SK-N-SH (cell line): Measurements from ENCODE around the gene DVL3. TPM values are rescaled to one million over a fixed set of nuclear protein-coding genes. Genes with fewer than 3 reads are reported as not detected.

Source experiments
- CTCF ChIA-PET: fragments of 300-600, 350-600 bp; formaldehyde crosslinking; extraction: SDS; loops from one replicate; lab custom pipeline; 2021; lab: Yijun Ruan, JAX
- POLR2A ChIA-PET: fragments of 350-600 bp; sonication (Branson Sonifier 250); formaldehyde crosslinking; extraction: SDS; loops from one replicate; lab custom pipeline; 2020; ENCODE audit warnings: antibody characterized with exemption, inconsistent platforms; lab: Yijun Ruan, JAX
- DNase-seq: peaks from one replicate; pipeline ENCODE4 v3.0.0; 2012
- H2AFZ ChIP-seq: fragments of 200-600 bp; sonication (generic); 2 replicates; pipeline ENCODE4 v1.8.1; 2016; ENCODE audit warnings: antibody characterized with exemption, mild to moderate bottlenecking, low read depth
- H3F3A ChIP-seq: fragments of 200-600 bp; sonication (generic); replicated peaks from 2 replicates; pipeline ENCODE3; 2016; ENCODE audit warnings: antibody characterized with exemption, mild to moderate bottlenecking; ENCODE audit not compliant: insufficient read depth
- H3K27ac ChIP-seq, 2 experiments: fragments of 200-500 bp in 1 of 2; fragments of 200-600 bp in 1 of 2; sonication (Bioruptor generic) in 1 of 2; sonication (generic), shearing (Covaris generic) in 1 of 2; 2 replicates each; pipeline versions ENCODE4 v1.5.1 to v1.6.1; 2014 to 2016; ENCODE audit warnings: low read depth in 2 of 2, inconsistent platforms in 1 of 2, low read length in 1 of 2, mild to moderate bottlenecking in 1 of 2, mixed read lengths in 1 of 2
- H3K27me3 ChIP-seq: fragments of 200-600 bp; sonication (generic), shearing (Covaris generic); 2 replicates; pipeline ENCODE4 v1.6.1; 2016; ENCODE audit warnings: mixed run types; ENCODE audit not compliant: insufficient read depth
- H3K36me3 ChIP-seq, 2 experiments: fragments of 200-500 bp in 1 of 2; fragments of 200-600 bp in 1 of 2; sonication (Bioruptor generic) in 1 of 2; sonication (generic) in 1 of 2; replicated peaks in 1 of 2; 2 replicates each; pipeline versions ENCODE3 to v1.5.1; 2014 to 2016; ENCODE audit warnings: low read length in 1 of 2, mild to moderate bottlenecking in 1 of 2; ENCODE audit not compliant: insufficient read depth in 2 of 2, control insufficient read depth in 1 of 2
- H3K4me1 ChIP-seq, 2 experiments: fragments of 200-500 bp in 1 of 2; fragments of 200-600 bp in 1 of 2; sonication (Bioruptor generic) in 1 of 2; sonication (generic), shearing (Covaris generic) in 1 of 2; 2 replicates each; pipeline versions ENCODE4 v1.5.1 to v1.6.1; 2014 to 2016; ENCODE audit warnings: low read depth in 1 of 2, low read length in 1 of 2, mixed run types in 1 of 2; ENCODE audit not compliant: insufficient read depth in 2 of 2, control insufficient read depth in 1 of 2
- H3K4me2 ChIP-seq: fragments of 200-600 bp; sonication (generic), shearing (Covaris generic); 2 replicates; pipeline ENCODE4 v1.6.1; 2017; ENCODE audit warnings: mixed run types
- H3K4me3 ChIP-seq, 2 experiments: fragments of 200-500 bp in 1 of 2; fragments of 200-600 bp in 1 of 2; sonication (Bioruptor generic) in 1 of 2; sonication (generic), shearing (Covaris generic) in 1 of 2; 2 replicates each; pipeline versions ENCODE4 v1.5.1 to v1.8.1; 2014 to 2016; ENCODE audit warnings: low read depth in 2 of 2, inconsistent platforms in 1 of 2, low read length in 1 of 2, mild to moderate bottlenecking in 1 of 2, mixed read lengths in 1 of 2, moderate library complexity in 1 of 2
- H3K79me2 ChIP-seq: fragments of 200-600 bp; sonication (generic); 2 replicates; pipeline ENCODE4 v1.8.1; 2017; ENCODE audit warnings: mild to moderate bottlenecking; ENCODE audit not compliant: insufficient read depth
- H3K9ac ChIP-seq: fragments of 200-600 bp; sonication (generic); 2 replicates; pipeline ENCODE4 v1.6.1; 2017; ENCODE audit warnings: mixed run types
- H3K9me2 ChIP-seq: fragments of 200-600 bp; sonication (generic); 2 replicates; pipeline ENCODE4 v1.6.1; 2017; ENCODE audit warnings: mixed run types
- H3K9me3 ChIP-seq: fragments of 200-600 bp; sonication (generic); 2 replicates; pipeline ENCODE4 v1.6.1; 2017; ENCODE audit warnings: mixed run types, mild to moderate bottlenecking, moderate library complexity
- H4K20me1 ChIP-seq: fragments of 200-600 bp; sonication (generic); 2 replicates; pipeline ENCODE4 v1.6.1; 2017; ENCODE audit warnings: mild to moderate bottlenecking, mixed run types; ENCODE audit not compliant: insufficient read depth
- EP300 ChIP-seq, 2 experiments: IDR thresholded peaks; 2 replicates each; pipeline versions ENCODE4 v1.4.0 to v1.6.1; 2012; ENCODE audit warnings: borderline replicate concordance in 1 of 2, low read depth in 1 of 2, low read length in 1 of 2
- FOSL2 ChIP-seq: IDR thresholded peaks from 2 replicates; pipeline ENCODE4 v1.4.0; 2012; ENCODE audit warnings: low read depth, mild to moderate bottlenecking, moderate library complexity, borderline replicate concordance
- GATA2 ChIP-seq: sonication (generic); formaldehyde crosslinking; IDR thresholded peaks from 2 replicates; pipeline ENCODE4 v1.5.0; 2020; ENCODE audit warnings: mild to moderate bottlenecking, missing genetic modification reagents
- MEF2A ChIP-seq: IDR thresholded peaks from 2 replicates; pipeline ENCODE4 v1.4.0; 2012; ENCODE audit warnings: low read depth, borderline replicate concordance
- NRF1 ChIP-seq: IDR thresholded peaks from 2 replicates; pipeline ENCODE4 v1.6.1; 2012; ENCODE audit warnings: low read depth, mild to moderate bottlenecking, low read length
- RAD21 ChIP-seq: IDR thresholded peaks from 2 replicates; pipeline ENCODE4 v1.6.1; 2012; ENCODE audit warnings: mild to moderate bottlenecking, low read length
- RCOR1 ChIP-seq: fragments of 150-350 bp; IDR thresholded peaks from 2 replicates; pipeline ENCODE4 v1.6.1; 2017; ENCODE audit warnings: antibody characterized with exemption, low read length
- RFX5 ChIP-seq: IDR thresholded peaks from 2 replicates; pipeline ENCODE4 v1.6.1; 2012; ENCODE audit warnings: mild to moderate bottlenecking, improper control_type of control experiment, low read length
- SIN3A ChIP-seq: IDR thresholded peaks from 2 replicates; pipeline ENCODE4 v1.6.1; 2012; ENCODE audit warnings: low read depth, mild to moderate bottlenecking, low read length, moderate library complexity, borderline replicate concordance
- SMC3 ChIP-seq: IDR thresholded peaks from 2 replicates; pipeline ENCODE4 v1.6.1; 2012; ENCODE audit warnings: low read depth, low read length, improper control_type of control experiment
- TCF12 ChIP-seq: IDR thresholded peaks from 2 replicates; pipeline ENCODE4 v1.4.0; 2012
- TEAD4 ChIP-seq: IDR thresholded peaks from 2 replicates; pipeline ENCODE4 v1.4.0; 2012; ENCODE audit warnings: mild to moderate bottlenecking, borderline replicate concordance; ENCODE audit not compliant: insufficient read depth
- YY1 ChIP-seq: IDR thresholded peaks from 2 replicates; pipeline ENCODE4 v1.4.0; 2012; ENCODE audit warnings: low read depth, mild to moderate bottlenecking
- WGBS: methylation state at CpG from one replicate; pipeline ENCODE4 v1.1.6; 2017; ENCODE audit warnings: low lambda C conversion rate; 5-methylcytosine and 5-hydroxymethylcytosine counted together
- polyA plus RNA-seq, 3 experiments: library from polyadenylated mRNA; depleted of rRNA; stranded (reverse); fragments of >200 nt; gene quantifications; 2 replicates each; pipeline ENCODE4 v1.2.3, GENCODE V29; 2012
- TF ChIP-seq, protein P1 (sequence below): IDR thresholded peaks from 2 replicates; pipeline ENCODE4 v1.6.1; 2012; ENCODE audit warnings: mild to moderate bottlenecking, low read depth, low read length, moderate library complexity
- TF ChIP-seq, protein P2 (sequence below): IDR thresholded peaks from 2 replicates; pipeline ENCODE4 v1.4.0; 2012; ENCODE audit warnings: low read depth, borderline replicate concordance
- TF ChIP-seq, protein P3 (sequence below): IDR thresholded peaks from 2 replicates; pipeline ENCODE4; 2012

The DVL3 gene
- polyA plus RNA-seq, 1 of the 3 experiments (the other 2 are of a cell fraction) = 29.6 TPM

DNA sequence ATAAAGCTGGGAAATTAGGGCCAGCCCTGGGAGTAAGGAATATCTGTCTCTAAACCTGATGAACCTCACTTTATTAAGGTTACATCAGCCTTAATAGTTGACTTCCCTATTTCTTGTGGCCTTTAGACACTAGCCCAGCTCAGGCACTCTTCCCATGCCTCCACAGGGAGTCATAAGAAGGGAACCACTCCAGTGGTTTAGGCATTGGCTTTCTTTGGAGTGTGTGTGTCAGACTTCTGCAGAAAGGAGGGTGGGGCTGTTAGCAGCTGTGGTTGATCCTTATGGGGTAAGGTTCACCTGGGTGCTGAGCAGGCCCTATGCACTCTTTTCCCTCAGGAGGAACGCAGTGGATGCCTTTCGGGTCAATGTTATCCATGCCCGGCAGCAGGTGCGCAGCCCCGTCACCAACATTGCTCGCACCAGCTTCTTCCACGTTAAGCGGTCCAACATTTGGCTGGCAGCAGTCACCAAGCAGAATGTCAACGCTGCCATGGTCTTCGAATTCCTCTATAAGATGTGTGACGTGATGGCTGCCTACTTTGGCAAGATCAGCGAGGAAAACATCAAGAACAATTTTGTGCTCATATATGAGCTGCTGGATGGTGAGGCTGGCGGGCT, 23.5 kb downstream of the DVL3 start:
- Histone ChIP-seq H3K4me3 (no peak overlapping the region), H3F3A (peaks cover 39% of the 10 kb centered on the region), H3K36me3 (peaks cover 60 to 63% of the 10 kb centered on the region in 2 experiments)
- DNase-seq = no peak
- TF ChIP-seq YY1 = no peak
- TF ChIP-seq, protein P1, sequence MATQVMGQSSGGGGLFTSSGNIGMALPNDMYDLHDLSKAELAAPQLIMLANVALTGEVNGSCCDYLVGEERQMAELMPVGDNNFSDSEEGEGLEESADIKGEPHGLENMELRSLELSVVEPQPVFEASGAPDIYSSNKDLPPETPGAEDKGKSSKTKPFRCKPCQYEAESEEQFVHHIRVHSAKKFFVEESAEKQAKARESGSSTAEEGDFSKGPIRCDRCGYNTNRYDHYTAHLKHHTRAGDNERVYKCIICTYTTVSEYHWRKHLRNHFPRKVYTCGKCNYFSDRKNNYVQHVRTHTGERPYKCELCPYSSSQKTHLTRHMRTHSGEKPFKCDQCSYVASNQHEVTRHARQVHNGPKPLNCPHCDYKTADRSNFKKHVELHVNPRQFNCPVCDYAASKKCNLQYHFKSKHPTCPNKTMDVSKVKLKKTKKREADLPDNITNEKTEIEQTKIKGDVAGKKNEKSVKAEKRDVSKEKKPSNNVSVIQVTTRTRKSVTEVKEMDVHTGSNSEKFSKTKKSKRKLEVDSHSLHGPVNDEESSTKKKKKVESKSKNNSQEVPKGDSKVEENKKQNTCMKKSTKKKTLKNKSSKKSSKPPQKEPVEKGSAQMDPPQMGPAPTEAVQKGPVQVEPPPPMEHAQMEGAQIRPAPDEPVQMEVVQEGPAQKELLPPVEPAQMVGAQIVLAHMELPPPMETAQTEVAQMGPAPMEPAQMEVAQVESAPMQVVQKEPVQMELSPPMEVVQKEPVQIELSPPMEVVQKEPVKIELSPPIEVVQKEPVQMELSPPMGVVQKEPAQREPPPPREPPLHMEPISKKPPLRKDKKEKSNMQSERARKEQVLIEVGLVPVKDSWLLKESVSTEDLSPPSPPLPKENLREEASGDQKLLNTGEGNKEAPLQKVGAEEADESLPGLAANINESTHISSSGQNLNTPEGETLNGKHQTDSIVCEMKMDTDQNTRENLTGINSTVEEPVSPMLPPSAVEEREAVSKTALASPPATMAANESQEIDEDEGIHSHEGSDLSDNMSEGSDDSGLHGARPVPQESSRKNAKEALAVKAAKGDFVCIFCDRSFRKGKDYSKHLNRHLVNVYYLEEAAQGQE = no peak
- TF ChIP-seq MEF2A = no peak
- TF ChIP-seq, protein P2, sequence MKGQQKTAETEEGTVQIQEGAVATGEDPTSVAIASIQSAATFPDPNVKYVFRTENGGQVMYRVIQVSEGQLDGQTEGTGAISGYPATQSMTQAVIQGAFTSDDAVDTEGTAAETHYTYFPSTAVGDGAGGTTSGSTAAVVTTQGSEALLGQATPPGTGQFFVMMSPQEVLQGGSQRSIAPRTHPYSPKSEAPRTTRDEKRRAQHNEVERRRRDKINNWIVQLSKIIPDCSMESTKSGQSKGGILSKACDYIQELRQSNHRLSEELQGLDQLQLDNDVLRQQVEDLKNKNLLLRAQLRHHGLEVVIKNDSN = no peak
- TF ChIP-seq RAD21 = no peak
- no peak for TF ChIP-seq GATA2 (CRISPR knock-in tag)
- TF ChIP-seq TEAD4 = no peak
- no peak for TF ChIP-seq RFX5
- no peak for TF ChIP-seq FOSL2
- TF ChIP-seq, protein P3, sequence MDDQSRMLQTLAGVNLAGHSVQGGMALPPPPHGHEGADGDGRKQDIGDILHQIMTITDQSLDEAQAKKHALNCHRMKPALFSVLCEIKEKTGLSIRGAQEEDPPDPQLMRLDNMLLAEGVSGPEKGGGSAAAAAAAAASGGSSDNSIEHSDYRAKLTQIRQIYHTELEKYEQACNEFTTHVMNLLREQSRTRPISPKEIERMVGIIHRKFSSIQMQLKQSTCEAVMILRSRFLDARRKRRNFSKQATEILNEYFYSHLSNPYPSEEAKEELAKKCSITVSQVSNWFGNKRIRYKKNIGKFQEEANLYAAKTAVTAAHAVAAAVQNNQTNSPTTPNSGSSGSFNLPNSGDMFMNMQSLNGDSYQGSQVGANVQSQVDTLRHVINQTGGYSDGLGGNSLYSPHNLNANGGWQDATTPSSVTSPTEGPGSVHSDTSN = no peak
- no peak for TF ChIP-seq TCF12
- TF ChIP-seq RCOR1 = no peak
- TF ChIP-seq NRF1 = no peak
- TF ChIP-seq EP300 (IDR thresholded peaks at IDR 0.05; ENCODE audit: borderline replicate concordance in 1 of 2, low read depth in 1 of 2, low read length in 1 of 2) = no peak
- no peak for TF ChIP-seq SMC3
- TF ChIP-seq SIN3A = no peak
- TF ChIP-seq, all 33 proteins: peak for 0
- Histone ChIP-seq H4K20me1 (peaks cover 28% of the 10 kb centered on the region), H3K9me3 (no peaks in the 10 kb centered on the region), H3K9ac (no peak overlapping the region; the same call in 1 of the 2 replicates), H3K79me2 (peaks cover 56% of the 10 kb centered on the region), H2AFZ (no peak overlapping the region), H3K4me1 (peaks cover 26 to 28% of the 10 kb centered on the region in 2 experiments), H3K4me2 (peak overlapping the region; percentile 89), H3K27me3 (no peaks in the 10 kb centered on the region), H3K27ac (no peak overlapping the region), H3K9me2 (no peaks in the 10 kb centered on the region)
- 97% methylated on average over 13 of the region's 13 CpGs for WGBS
- CTCF ChIA-PET = interaction anchor here (0.6 to 7.0 kb wide), 4 partner anchors 49 to 1422 kb away, joined by 3 to 30 read pairs (median 6); partner anchors contain the start of gene EEF1AKMT4
- POLR2A ChIA-PET = no interaction called here
